WTC11 (cell line): ENCODE data around the gene PM20D2.

Experiments used
- CBFB ChIP-seq: sonication (generic); formaldehyde crosslinking; IDR thresholded peaks from 2 replicates; pipeline ENCODE4 v1.8.1; 2022; ENCODE audit warnings: mild to moderate bottlenecking, low read depth, missing genetic modification reagents
- CREM ChIP-seq: sonication (generic); formaldehyde crosslinking; IDR thresholded peaks from 2 replicates; pipeline ENCODE4 v1.8.1; 2022; ENCODE audit warnings: mild to moderate bottlenecking, missing genetic modification reagents, moderate library complexity
- CTCF ChIP-seq: fragments of 200-600 bp; IDR thresholded peaks from 2 replicates; pipeline ENCODE4 v1.8.0; 2022; ENCODE audit warnings: antibody characterized with exemption
- E2F4 ChIP-seq: sonication (generic); formaldehyde crosslinking; IDR thresholded peaks from 2 replicates; pipeline ENCODE4 v1.8.1; 2022; ENCODE audit warnings: low read depth, mild to moderate bottlenecking, moderate library complexity, missing genetic modification reagents, borderline replicate concordance
- ESRRA ChIP-seq: sonication (generic); formaldehyde crosslinking; IDR thresholded peaks from 2 replicates; pipeline ENCODE4 v1.8.1; 2022; ENCODE audit warnings: mild to moderate bottlenecking, missing genetic modification reagents, borderline replicate concordance
- FOXP1 ChIP-seq: sonication (generic); formaldehyde crosslinking; IDR thresholded peaks from 2 replicates; pipeline ENCODE4 v1.8.0; 2022; ENCODE audit warnings: missing genetic modification reagents, mild to moderate bottlenecking, moderate library complexity, borderline replicate concordance
- NFE2L1 ChIP-seq: sonication (generic); formaldehyde crosslinking; IDR thresholded peaks from 2 replicates; pipeline ENCODE4 v1.8.1; 2023; ENCODE audit warnings: missing genetic modification reagents
- OVOL2 ChIP-seq: fragments of 250-450 bp; sonication (Bioruptor Pico); IDR thresholded peaks from 2 replicates; pipeline ENCODE4 v1.9.0; 2021; ENCODE audit warnings: mild to moderate bottlenecking, borderline replicate concordance
- TEAD4 ChIP-seq: sonication (generic); formaldehyde crosslinking; IDR thresholded peaks from 2 replicates; pipeline ENCODE4 v1.8.0; 2022; ENCODE audit warnings: mild to moderate bottlenecking, missing genetic modification reagents
- ZNF232 ChIP-seq: sonication (generic); formaldehyde crosslinking; IDR thresholded peaks from 2 replicates; pipeline ENCODE4 v1.8.0; 2022; ENCODE audit warnings: mild to moderate bottlenecking, missing genetic modification reagents
- TF ChIP-seq, protein P1 (sequence below): sonication (generic); formaldehyde crosslinking; IDR thresholded peaks from 2 replicates; pipeline ENCODE4 v1.8.0; 2023; ENCODE audit warnings: missing genetic modification reagents
- TF ChIP-seq, protein P2 (sequence below): sonication (generic); formaldehyde crosslinking; IDR thresholded peaks from 2 replicates; pipeline ENCODE4 v1.8.1; 2023; ENCODE audit warnings: mild to moderate bottlenecking, moderate library complexity, missing genetic modification reagents

- TF ChIP-seq CTCF = no peak
- TF ChIP-seq CBFB (CRISPR knock-in tag) = no peak
- no peak for TF ChIP-seq E2F4 (CRISPR knock-in tag)
- TF ChIP-seq NFE2L1 (CRISPR knock-in tag) = no peak
- TF ChIP-seq CREM (CRISPR knock-in tag) = no peak
- no peak for TF ChIP-seq OVOL2 (CRISPR knock-in tag)
- TF ChIP-seq, protein P1, sequence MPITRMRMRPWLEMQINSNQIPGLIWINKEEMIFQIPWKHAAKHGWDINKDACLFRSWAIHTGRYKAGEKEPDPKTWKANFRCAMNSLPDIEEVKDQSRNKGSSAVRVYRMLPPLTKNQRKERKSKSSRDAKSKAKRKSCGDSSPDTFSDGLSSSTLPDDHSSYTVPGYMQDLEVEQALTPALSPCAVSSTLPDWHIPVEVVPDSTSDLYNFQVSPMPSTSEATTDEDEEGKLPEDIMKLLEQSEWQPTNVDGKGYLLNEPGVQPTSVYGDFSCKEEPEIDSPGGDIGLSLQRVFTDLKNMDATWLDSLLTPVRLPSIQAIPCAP (CRISPR knock-in tag) = no peak
- TF ChIP-seq TEAD4 (CRISPR knock-in tag) = no peak
- TF ChIP-seq FOXP1 (CRISPR knock-in tag) = no peak
- TF ChIP-seq, protein P2, sequence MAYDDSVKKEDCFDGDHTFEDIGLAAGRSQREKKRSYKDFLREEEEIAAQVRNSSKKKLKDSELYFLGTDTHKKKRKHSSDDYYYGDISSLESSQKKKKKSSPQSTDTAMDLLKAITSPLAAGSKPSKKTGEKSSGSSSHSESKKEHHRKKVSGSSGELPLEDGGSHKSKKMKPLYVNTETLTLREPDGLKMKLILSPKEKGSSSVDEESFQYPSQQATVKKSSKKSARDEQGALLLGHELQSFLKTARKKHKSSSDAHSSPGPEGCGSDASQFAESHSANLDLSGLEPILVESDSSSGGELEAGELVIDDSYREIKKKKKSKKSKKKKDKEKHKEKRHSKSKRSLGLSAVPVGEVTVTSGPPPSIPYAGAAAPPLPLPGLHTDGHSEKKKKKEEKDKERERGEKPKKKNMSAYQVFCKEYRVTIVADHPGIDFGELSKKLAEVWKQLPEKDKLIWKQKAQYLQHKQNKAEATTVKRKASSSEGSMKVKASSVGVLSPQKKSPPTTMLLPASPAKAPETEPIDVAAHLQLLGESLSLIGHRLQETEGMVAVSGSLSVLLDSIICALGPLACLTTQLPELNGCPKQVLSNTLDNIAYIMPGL (CRISPR knock-in tag) = no peak
- no peak for TF ChIP-seq ZNF232 (CRISPR knock-in tag)
- no peak for TF ChIP-seq ESRRA
Observed at GRCh38 chr6:89146718-89147700, 1.2 kb downstream of the PM20D2 start.
